Natural killer cell (primary cell): ENCODE measurements around the gene GCNT2. TPM values are rescaled to one million over a fixed set of nuclear protein-coding genes. Genes with fewer than 3 reads are reported as not detected.

Experiments used
- ATAC-seq, 3 donors: fragments of 150-1000 bp in 2 of 3; fragments of 200-7000 bp in 1 of 3; cut with Tn5 transposase; 1 replicate in 1 of 3; 2 replicates in 2 of 3; pipeline ENCODE4 v1.10.0; 2021; ENCODE audit warnings: mild to moderate bottlenecking in 2 of 3, moderate library complexity in 2 of 3
- DNase-seq, 2 donors: peaks; one replicate each; pipeline versions ENCODE4 v3.0.0 to v3.0.0-alpha.2; 2013 to 2021; ENCODE audit warnings: mixed read lengths in 1 of 2
- H3K27ac ChIP-seq: one replicate; pipeline ENCODE4 v1.5.1; 2013; ENCODE audit warnings: mild to moderate bottlenecking, low read length
- H3K27me3 ChIP-seq: one replicate; pipeline ENCODE4 v1.6.1; 2013; ENCODE audit warnings: low read length; ENCODE audit not compliant: control insufficient read depth, insufficient read depth
- H3K36me3 ChIP-seq: one replicate; pipeline ENCODE4 v1.6.1; 2013; ENCODE audit warnings: low read length; ENCODE audit not compliant: control insufficient read depth, insufficient read depth
- H3K4me1 ChIP-seq: one replicate; pipeline ENCODE4 v1.6.1; 2013; ENCODE audit warnings: low read length; ENCODE audit not compliant: control insufficient read depth, insufficient read depth
- H3K4me3 ChIP-seq: one replicate; pipeline ENCODE4 v1.5.1; 2013; ENCODE audit warnings: low read length
- H3K9me3 ChIP-seq: one replicate; pipeline ENCODE4 v1.6.1; 2013; ENCODE audit warnings: low read length; ENCODE audit not compliant: control insufficient read depth, insufficient read depth
- H3K27ac Mint-ChIP-seq, 2 donors: one replicate each; pipeline ENCODE4 v1.8.0; 2022; ENCODE audit warnings: mild to moderate bottlenecking in 2 of 2, mixed read lengths in 2 of 2, moderate library complexity in 1 of 2
- H3K27me3 Mint-ChIP-seq, 2 donors: one replicate each; pipeline ENCODE4 v1.8.0; 2022; ENCODE audit warnings: low read depth in 2 of 2, mixed read lengths in 2 of 2
- H3K36me3 Mint-ChIP-seq: one replicate; pipeline ENCODE4 v1.8.0; 2022; ENCODE audit warnings: mixed read lengths
- H3K4me1 Mint-ChIP-seq, 2 donors: one replicate each; pipeline ENCODE4 v1.8.0; 2022; ENCODE audit warnings: mixed read lengths in 2 of 2
- H3K4me3 Mint-ChIP-seq: one replicate; pipeline ENCODE4 v1.8.0; 2022; ENCODE audit warnings: mild to moderate bottlenecking, moderate library complexity, mixed read lengths
- H3K9me3 Mint-ChIP-seq, 2 donors: one replicate each; pipeline ENCODE4 v1.8.0; 2022; ENCODE audit warnings: mixed read lengths in 2 of 2
- CTCF ChIP-seq: fragments of 200-600 bp; IDR thresholded peaks from one replicate; pipeline ENCODE4 v1.8.0; 2022; ENCODE audit warnings: antibody characterized with exemption
- WGBS: methylation state at CpG from one replicate; pipeline ENCODE4 v1.1.7; 2013; ENCODE audit warnings: missing lambda C conversion rate; ENCODE audit not compliant: insufficient coverage; 5-methylcytosine and 5-hydroxymethylcytosine counted together
- intact Hi-C: fragments of 100-400 bp; cut with micrococcal nuclease; formaldehyde crosslinking; loops from one replicate; pipeline ENCODE4 v1.14.2; 2022
- total RNA-seq, 4 donors: library from RNA; stranded (reverse); fragments of 120-200 nt in 1 of 4; gene quantifications; one replicate each; pipeline versions ENCODE4 v1.2.3 to v1.2.4, GENCODE V29; 2013 to 2022

The GCNT2 gene
- total RNA-seq, 3 donors from 2014 or later (not counting 1 experiment from before 2014, with no cell fraction given) = 0.79 to 4.7 (median 0.80) TPM

- Mint-ChIP-seq H3K4me1 (peaks cover 20 to 36% of the 10 kb centered on the region in 2 donors), H3K4me3 (no peak overlapping the region), H3K27ac (peak overlapping the region in 1 of 2 donors; percentile 5), H3K36me3 (no peaks in the 10 kb centered on the region), H3K27me3 (peaks cover 26 to 31% of the 10 kb centered on the region in 2 donors), H3K9me3 (no peaks in the 10 kb centered on the region)
- Histone ChIP-seq H3K4me1 (peaks cover 59% of the 10 kb centered on the region), H3K36me3 (no peaks in the 10 kb centered on the region), H3K27ac (no peak overlapping the region), H3K4me3 (no peak overlapping the region), H3K9me3 (no peaks in the 10 kb centered on the region), H3K27me3 (peaks cover 8% of the 10 kb centered on the region)
- intact Hi-C loops = no loop called here
- no peak for TF ChIP-seq CTCF
- WGBS = 48% methylated on average over 9 of the region's 9 CpGs
- no peak for ATAC-seq
- DNase-seq = no peak
Observed at GRCh38 chr6:10531942-10532341, 10.8 kb downstream of the GCNT2 start.

GRCh38 chr6:10532392-10532791 is 11.2 kb downstream of the GCNT2 start:
- H3K36me3 Mint-ChIP-seq = no peaks in the 10 kb centered on the region
- Histone ChIP-seq H3K27ac (no peak overlapping the region), H3K4me3 (no peak overlapping the region), H3K4me1 (peaks cover 59% of the 10 kb centered on the region), H3K36me3 (no peaks in the 10 kb centered on the region), H3K27me3 (peaks cover 8% of the 10 kb centered on the region), H3K9me3 (no peaks in the 10 kb centered on the region)
- H3K4me1 Mint-ChIP-seq = peaks cover 20 to 36% of the 10 kb centered on the region in 2 donors
- TF ChIP-seq CTCF = no peak
- WGBS = 83% methylated on average over 8 of the region's 8 CpGs
- H3K27me3 Mint-ChIP-seq = peaks cover 27 to 31% of the 10 kb centered on the region in 2 donors
- no peak for DNase-seq
- intact Hi-C loops = no loop called here
- no peaks in the 10 kb centered on the region for H3K9me3 Mint-ChIP-seq
- ATAC-seq = no peak
- H3K4me3 Mint-ChIP-seq = no peak overlapping the region
- H3K27ac Mint-ChIP-seq = no peak overlapping the region

- no peak for TF ChIP-seq CTCF
- 67% methylated on average over 3 of the region's 4 CpGs for WGBS
- Mint-ChIP-seq H3K27ac (no peak overlapping the region), H3K27me3 (peaks cover 26 to 30% of the 10 kb centered on the region in 2 donors), H3K9me3 (no peaks in the 10 kb centered on the region), H3K4me3 (no peak overlapping the region), H3K4me1 (peaks cover 6 to 24% of the 10 kb centered on the region in 2 donors), H3K36me3 (no peaks in the 10 kb centered on the region)
- Histone ChIP-seq H3K27ac (no peak overlapping the region), H3K9me3 (no peaks in the 10 kb centered on the region), H3K4me3 (no peak overlapping the region), H3K36me3 (no peaks in the 10 kb centered on the region), H3K4me1 (peaks cover 52% of the 10 kb centered on the region), H3K27me3 (peaks cover 8% of the 10 kb centered on the region)
- ATAC-seq (no peak), DNase-seq (no peak)
- intact Hi-C loops = no loop called here
Observed at GRCh38 chr6:10534419-10534762, 13.2 kb downstream of the GCNT2 start.

GRCh38 chr6:10535193-10535592 is 14.0 kb downstream of the GCNT2 start:
- Mint-ChIP-seq H3K9me3 (no peaks in the 10 kb centered on the region), H3K4me1 (peaks cover 6 to 20% of the 10 kb centered on the region in 2 donors), H3K4me3 (no peak overlapping the region), H3K36me3 (no peaks in the 10 kb centered on the region), H3K27me3 (peaks cover 25 to 26% of the 10 kb centered on the region in 2 donors), H3K27ac (no peak overlapping the region)
- Histone ChIP-seq H3K27ac (peak overlapping the region; percentile 42), H3K9me3 (no peaks in the 10 kb centered on the region), H3K36me3 (no peaks in the 10 kb centered on the region), H3K4me3 (no peak overlapping the region), H3K27me3 (peaks cover 8% of the 10 kb centered on the region), H3K4me1 (peaks cover 44% of the 10 kb centered on the region)
- DNase-seq = no peak
- 71% methylated on average over 1 of the region's 1 CpG for WGBS
- no peak for ATAC-seq
- intact Hi-C loops = no loop called here
- TF ChIP-seq CTCF = no peak
